Panc1 (cell line): ENCODE measurements around the gene NSD1.

Experiments used
- CTCF ChIP-seq: fragments of 450-650 bp; IDR thresholded peaks from 2 replicates; pipeline ENCODE4 v1.5.1; 2017; ENCODE audit warnings: mild to moderate bottlenecking
- REST ChIP-seq, 2 experiments: IDR thresholded peaks; 2 replicates each; pipeline ENCODE4 v1.6.1; 2011 to 2012; ENCODE audit warnings: low read depth in 2 of 2, control low read depth in 1 of 2, low read length in 1 of 2, mild to moderate bottlenecking in 1 of 2, moderate library complexity in 1 of 2; ENCODE audit not compliant: insufficient read depth in 1 of 2
- SIN3A ChIP-seq: IDR thresholded peaks from 2 replicates; pipeline ENCODE4 v1.6.1; 2012; ENCODE audit warnings: low read depth, mild to moderate bottlenecking, low read length, moderate library complexity, borderline replicate concordance; ENCODE audit not compliant: insufficient read depth
- TCF7L2 ChIP-seq: IDR thresholded peaks from 2 replicates; pipeline ENCODE4 v1.6.1; 2011; ENCODE audit warnings: mild to moderate bottlenecking, low read depth, low read length, inconsistent platforms

GRCh38 chr5:177134697-177135225, 1.2 kb downstream of the NSD1 start:
- TF ChIP-seq CTCF (no peak), REST (IDR thresholded peaks at IDR 0.05; ENCODE audit: insufficient read depth in 1 of 2, low read depth in 2 of 2, low read length in 1 of 2) (no peak), TCF7L2 (no peak), SIN3A (no peak)
